ENCODE measurements around the gene OSBPL3.
"Not testable (repeated sequence)": the region's sequence is repeated elsewhere in the genome, so short reads cannot be mapped to it uniquely, and the experiment has no call there.

OSBPL3 gene

GRCh38 chr7:24907311-24907886 is 72.6 kb downstream of the OSBPL3 start:
- H3K36me3 Mint-ChIP-seq (ENCODE audit: low read depth), result no peaks in the 10 kb centered on the region
- no peaks in the 10 kb centered on the region for H3K9me3 Mint-ChIP-seq
- no peak overlapping the region for H3K4me3 Mint-ChIP-seq

GRCh38 chr7:24905996-24906770 is 73.8 kb downstream of the OSBPL3 start:
- DNase-seq, result no peak
- Mint-ChIP-seq H3K9me3 (no peaks in the 10 kb centered on the region), H3K4me1 (peaks cover 4% of the 10 kb centered on the region), H3K27ac (no peak overlapping the region), H3K36me3 (ENCODE audit: low read depth) (no peaks in the 10 kb centered on the region), H3K4me3 (no peak overlapping the region), H3K27me3 (ENCODE audit: low read depth, poor library complexity) (no peaks in the 10 kb centered on the region)
- TF ChIP-seq CTCF (IDR thresholded peaks at IDR 0.05), result no peak

More at GRCh38 chr7:24907311-24907886, 72.6 kb downstream of the OSBPL3 start:
- peaks cover 4% of the 10 kb centered on the region for H3K4me1 Mint-ChIP-seq
- H3K27ac Mint-ChIP-seq, result no peak overlapping the region
- TF ChIP-seq CTCF (IDR thresholded peaks at IDR 0.05), result no peak
- H3K27me3 Mint-ChIP-seq (ENCODE audit: low read depth, poor library complexity), result no peaks in the 10 kb centered on the region
- DNase-seq, result no peak

- H3K27ac Mint-ChIP-seq; DNase-seq; H3K4me1 Mint-ChIP-seq; H3K27me3 Mint-ChIP-seq (ENCODE audit: low read depth, poor library complexity); H3K4me3 Mint-ChIP-seq; H3K36me3 Mint-ChIP-seq (ENCODE audit: low read depth); H3K9me3 Mint-ChIP-seq: not testable (repeated sequence)
Measured at GRCh38 chr7:24903992-24904391, 76.0 kb downstream of the OSBPL3 start.

- H3K9me3 Mint-ChIP-seq, result no peaks in the 10 kb centered on the region
- no peak for DNase-seq
- H3K36me3 Mint-ChIP-seq (ENCODE audit: low read depth), result no peaks in the 10 kb centered on the region
- H3K4me3 Mint-ChIP-seq, result no peak overlapping the region
- no peak for TF ChIP-seq CTCF (IDR thresholded peaks at IDR 0.05)
- H3K27me3 Mint-ChIP-seq (ENCODE audit: low read depth, poor library complexity), result no peaks in the 10 kb centered on the region
- no peaks in the 10 kb centered on the region for H3K4me1 Mint-ChIP-seq
- no peak overlapping the region for H3K27ac Mint-ChIP-seq
Measured at GRCh38 chr7:24903559-24903958, 76.4 kb downstream of the OSBPL3 start.

GRCh38 chr7:24902931-24903330 is 77.0 kb downstream of the OSBPL3 start:
- Mint-ChIP-seq H3K36me3 (ENCODE audit: low read depth) (no peaks in the 10 kb centered on the region), H3K4me3 (no peak overlapping the region), H3K4me1 (no peaks in the 10 kb centered on the region), H3K27ac (no peak overlapping the region), H3K27me3 (ENCODE audit: low read depth, poor library complexity) (no peaks in the 10 kb centered on the region), H3K9me3 (no peaks in the 10 kb centered on the region)
- no peak for DNase-seq
- TF ChIP-seq CTCF (IDR thresholded peaks at IDR 0.05), result no peak

GRCh38 chr7:24902276-24902675 is 77.7 kb downstream of the OSBPL3 start:
- Mint-ChIP-seq H3K36me3 (ENCODE audit: low read depth) (no peaks in the 10 kb centered on the region), H3K4me1 (no peaks in the 10 kb centered on the region), H3K27me3 (ENCODE audit: low read depth, poor library complexity) (no peaks in the 10 kb centered on the region), H3K9me3 (no peaks in the 10 kb centered on the region), H3K4me3 (no peak overlapping the region), H3K27ac (no peak overlapping the region)
- DNase-seq, result no peak
- no peak for TF ChIP-seq CTCF (IDR thresholded peaks at IDR 0.05)
